Activated CD4-positive, alpha-beta T cell treated with anti-CD3 and anti-CD28 coated beads for 24 hours (primary cell): ENCODE data around the gene SCIN.
"Not testable (repeated sequence)": the region's sequence is repeated elsewhere in the genome, so short reads cannot be mapped to it uniquely, and the experiment has no call there.

Experiments
- DNase-seq, 2 donors: peaks; one replicate each; pipeline ENCODE4 v3.0.0-alpha.2; 2020; ENCODE audit warnings: low read depth in 2 of 2

The SCIN gene

DNA sequence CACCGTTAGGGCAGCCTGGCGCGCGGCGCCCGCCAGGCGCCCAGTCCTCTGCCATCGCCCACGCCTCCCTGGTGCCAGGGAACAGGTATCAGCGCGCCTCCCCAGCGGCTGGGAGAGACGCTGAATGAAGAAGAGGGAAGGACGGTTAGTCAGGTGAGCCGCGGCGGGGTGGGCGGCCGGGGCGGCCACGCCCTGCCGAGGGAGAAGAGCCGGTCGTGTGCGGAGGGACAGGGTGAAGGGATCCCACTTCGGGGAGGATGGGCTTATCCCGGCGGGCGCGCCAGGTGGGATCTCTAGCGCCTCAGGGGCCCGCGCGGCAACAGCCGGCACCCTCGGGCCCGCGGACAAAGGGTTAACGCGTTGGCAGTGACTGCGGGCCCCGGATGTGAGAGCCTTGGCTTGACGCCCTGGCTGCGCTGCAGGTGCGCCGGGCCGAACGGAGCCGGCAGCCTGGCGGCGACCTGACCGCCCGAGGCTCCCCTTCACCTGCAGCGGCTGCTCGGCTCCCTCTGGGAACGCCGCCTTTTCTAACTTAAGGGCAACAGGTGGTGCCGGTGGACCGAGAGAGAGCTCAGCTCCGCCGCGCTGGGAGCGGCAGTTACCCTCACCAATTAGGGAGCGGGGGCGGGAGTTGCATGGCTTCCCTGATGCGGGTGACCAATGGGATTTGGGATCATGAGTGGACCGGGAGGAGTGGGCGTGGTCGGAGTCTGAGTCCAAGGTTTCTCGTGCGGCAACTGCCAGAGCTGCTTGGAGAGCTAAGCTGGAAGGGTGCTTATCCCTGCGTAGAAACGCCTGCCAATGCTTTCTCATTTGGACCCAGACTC lies 116.6 kb downstream of the SCIN start, which contains the start of gene ARL4A:
Gene ARL4A (plus strand): TSS at position 743 of the 827 bp plus-strand sequence. CDS start 622 bp downstream, outside the sequence.
- DNase-seq, result peak; percentile 87 to 90

DNA sequence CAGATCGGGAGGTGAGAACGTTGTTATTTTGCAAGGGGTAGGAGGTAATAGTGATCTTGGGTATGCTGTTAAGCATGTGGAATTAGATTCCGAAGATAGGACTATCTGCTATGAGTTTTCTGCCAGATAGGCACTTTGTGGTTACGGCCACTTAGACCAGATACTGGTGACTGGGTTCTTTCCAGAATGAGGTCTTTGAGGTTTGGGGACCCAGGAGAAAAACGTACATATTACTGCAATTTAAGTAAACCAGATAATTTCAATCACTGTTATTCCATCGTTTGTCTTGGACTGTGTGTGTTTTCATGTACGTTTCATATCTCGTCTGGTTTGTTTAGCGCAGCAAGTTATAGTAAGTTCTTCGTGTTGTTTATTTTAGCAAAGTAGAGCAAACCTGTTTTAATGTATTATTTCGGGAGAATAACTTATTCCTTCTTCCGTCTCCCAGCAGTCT lies 117.2 kb downstream of the SCIN start:
- DNase-seq, result no peak

DNA sequence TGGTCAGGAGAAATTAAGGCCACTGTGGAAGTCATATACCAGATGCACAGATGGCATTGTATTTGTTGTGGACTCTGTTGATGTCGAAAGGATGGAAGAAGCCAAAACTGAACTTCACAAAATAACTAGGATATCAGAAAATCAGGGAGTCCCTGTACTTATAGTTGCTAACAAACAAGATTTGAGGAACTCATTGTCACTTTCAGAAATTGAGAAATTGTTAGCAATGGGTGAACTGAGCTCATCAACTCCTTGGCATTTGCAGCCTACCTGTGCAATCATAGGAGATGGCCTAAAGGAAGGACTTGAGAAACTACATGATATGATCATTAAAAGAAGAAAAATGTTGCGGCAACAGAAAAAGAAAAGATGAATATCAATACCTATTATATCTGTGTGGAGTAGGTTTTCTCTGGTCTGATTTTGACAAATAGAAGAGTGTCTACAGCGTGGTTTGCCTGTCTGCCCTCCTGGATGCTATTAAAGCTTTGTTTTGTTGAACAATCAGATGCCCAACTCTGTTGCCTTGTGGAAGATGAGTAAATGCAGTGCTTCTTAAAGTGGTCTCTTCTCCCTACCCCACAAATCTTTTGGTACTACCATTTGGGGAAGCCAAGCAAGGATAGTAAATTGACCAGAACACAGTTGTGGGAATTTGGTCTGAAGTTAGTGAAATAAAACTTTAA lies 118.1 kb downstream of the SCIN start:
- not testable (repeated sequence) for DNase-seq

DNA sequence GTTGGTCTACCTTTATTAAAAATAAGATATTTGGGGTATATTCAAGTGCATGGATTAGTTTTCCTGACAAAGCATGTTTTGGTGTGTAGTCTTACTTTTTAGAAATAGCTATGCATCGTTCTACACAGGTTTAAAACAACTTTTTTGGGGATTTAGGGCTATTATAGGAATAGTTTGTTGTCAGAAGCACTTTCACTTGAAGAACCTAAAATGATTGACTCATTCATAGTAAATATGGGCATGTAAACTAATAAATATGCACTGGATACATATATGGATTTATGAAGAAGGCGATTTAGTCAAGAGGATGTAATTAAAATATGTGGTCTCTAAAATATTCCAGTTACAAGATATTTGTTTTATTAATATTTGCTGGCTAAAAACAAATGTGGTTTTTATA lies 118.9 kb downstream of the SCIN start:
- no peak for DNase-seq

DNA sequence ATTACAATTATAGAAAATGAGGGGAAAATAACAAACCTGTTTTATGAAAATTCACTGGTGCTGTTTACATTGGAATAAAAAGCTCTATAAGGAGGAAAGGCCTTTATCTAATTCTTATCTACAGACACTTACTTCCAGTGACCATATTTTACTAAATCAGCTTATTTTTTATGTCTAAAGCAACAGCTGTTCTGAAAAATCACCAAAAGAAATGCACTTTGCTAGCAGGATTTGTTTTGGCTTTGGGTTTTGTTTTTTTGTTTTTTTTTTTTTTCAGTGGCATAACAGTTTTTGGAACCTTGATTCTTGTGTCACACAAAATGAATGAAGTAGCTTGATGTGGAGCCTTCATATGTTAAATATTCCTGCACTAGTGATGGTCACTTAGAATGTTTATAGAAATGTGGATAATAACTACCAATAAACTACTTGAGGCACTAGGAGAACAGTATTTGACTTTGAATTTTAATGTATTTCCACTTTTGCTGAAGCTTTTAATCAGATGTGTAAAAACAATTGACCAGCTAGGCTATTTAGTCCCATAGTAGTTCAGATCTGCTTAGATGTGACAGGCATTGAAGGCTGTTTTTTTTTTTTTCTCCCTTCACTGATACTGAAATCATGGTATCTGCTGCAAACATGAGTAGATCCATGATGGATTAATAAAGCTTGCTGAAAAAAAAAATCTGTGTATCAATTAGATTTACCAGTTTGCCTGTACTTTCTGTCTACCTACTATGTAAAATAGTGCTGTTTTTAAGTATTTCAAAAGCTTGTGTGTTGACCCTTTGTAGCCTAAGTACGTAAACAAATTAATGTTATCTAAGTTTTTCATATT lies 119.7 kb downstream of the SCIN start:
- DNase-seq, result no peak

DNA sequence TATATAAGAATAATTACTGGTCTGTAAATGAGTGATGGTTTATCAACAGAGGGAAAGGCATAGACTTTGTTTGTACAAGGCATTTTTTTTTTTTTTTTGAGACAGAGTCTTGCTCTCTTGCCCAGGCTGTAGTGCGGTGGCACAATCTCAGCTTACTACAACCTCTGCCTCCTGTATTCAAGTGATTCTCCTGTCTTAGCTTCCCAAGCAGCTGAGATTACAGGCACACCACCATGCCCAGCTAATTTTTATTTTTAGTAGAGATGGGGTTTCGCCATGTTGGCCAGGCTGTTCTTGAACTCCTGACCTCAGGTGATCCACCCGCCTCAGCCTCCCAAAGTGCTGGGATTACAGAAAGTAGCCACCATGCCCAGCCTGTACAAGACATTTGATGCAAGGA lies 120.9 kb downstream of the SCIN start:
- not testable (repeated sequence) for DNase-seq

DNA sequence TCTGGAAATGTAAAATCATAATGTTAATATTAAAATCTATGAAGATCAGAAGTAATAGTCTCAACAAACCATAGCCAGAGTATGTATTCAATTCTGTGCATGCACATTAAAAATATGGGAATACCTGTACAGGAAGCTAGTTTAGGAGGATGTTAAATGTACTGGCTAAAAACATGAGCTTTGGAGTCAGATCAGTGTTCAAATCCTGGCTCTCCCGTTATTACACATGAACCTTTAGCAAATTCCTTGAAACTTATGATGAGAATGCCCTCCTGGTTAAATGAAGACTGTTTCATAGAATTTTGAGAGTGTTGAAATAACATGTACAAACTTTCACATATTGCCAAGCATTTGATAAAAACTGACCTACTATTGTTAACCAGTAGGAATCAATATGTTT lies 121.5 kb downstream of the SCIN start:
- DNase-seq, result no peak

DNA sequence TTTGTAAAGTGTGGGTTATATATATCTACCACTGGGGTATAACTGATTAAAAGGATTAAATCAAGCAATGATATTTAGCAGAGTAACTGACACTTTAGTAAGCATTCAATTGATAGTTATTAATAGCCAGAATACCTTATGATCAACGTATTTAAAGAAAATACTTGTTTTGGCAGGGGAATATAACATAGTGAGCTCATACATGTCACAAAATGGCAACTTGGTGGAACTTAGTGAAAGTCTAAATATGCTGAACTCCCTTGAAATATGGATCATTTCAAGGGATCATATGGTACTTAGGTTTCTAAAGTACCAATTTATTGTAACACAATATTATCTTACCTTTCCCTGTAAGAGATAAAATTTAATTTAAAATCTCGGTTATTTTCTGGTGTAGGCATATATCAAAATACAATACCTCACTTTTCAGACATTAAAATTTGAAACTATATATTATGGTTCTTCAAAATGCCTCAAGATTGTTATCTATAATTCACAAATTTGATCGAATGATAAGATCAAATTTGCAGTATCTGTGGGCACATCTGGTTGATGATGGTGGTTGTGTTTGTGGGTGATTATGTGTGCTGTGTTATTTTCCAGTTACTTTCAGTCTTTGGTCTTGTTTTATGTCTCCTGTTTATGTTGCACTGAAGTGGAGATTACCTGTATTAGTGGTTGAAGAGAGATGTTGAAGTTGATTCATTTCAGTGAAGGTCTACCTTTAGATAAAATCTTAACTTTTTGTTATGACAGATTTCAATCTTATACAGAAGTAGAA lies 122.1 kb downstream of the SCIN start:
- DNase-seq, result no peak

DNA sequence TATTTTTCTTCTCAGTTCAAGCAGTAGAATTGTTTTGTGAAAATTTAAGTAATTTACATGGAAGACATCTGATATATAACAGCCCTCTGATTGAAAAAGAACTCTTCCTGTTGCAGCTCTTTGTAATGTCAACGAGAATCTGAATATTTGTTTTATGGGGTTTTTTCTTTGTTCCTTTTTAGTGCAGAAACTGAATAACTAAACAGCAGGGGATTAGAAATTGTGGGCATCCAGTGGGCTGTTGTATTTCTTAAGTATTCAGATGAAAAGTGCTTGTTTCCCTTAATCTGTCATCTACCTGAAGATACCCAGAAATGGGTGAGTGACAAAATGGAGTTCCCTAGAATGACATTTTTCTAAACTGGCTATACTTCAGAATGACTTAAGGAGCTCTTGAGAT lies 124.3 kb downstream of the SCIN start:
- no peak for DNase-seq

DNA sequence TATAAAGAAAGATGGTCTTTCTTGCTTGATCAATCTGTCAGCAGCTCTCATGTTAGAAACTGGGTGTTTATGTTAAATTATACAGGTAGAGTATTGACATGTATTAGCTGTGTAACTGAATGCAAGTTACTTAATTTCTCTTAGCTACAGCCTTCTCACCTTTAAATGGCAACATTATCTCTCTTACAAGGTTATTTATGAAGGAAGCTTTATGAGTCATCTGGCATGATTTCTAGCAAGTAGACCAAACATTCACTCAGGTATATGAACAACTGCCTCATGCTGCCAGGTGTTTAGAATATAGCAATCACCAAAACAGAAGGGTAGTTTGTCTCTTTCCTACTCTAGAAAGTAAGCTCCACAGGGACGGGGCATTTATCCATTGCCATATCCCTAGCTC lies 125.4 kb downstream of the SCIN start:
- DNase-seq, result no peak

DNA sequence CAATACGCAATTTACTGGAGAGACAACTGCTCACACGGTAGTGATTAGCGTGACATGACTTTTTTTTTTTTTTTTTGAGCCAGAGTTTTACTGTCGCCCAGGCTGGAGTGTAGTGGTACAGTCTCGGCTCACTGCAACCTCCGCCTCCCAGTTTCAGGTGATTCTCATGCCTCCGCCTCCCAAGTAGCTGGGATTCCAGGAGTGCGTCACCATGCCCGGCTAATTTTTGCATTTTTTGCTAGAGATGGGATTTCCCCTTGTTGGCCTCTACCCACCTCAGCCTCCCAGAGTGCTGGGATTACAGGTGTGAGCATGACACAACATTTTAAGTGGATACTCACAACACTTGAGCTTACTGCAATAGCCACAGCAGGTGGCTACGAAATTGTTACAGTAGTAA lies 128.8 kb downstream of the SCIN start:
- no peak for DNase-seq

DNA sequence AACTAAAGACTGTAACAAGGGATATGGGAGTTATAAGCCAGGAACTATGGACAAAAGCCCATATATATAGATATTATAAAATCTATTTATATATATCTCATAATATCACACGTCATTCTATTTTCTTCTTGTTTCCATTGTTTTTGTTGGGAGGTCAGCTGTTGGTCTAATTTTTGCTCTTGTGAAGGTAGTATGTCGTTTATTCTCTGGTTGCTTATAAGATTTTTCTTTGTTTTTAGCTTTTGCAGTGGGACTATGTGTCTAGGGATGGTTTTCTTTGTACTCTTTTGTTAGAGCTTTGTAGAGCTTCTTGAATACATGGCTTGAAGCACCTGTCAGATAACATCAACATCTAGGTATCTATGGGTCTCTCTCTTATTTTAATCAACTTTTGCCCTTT lies 130.9 kb downstream of the SCIN start:
- DNase-seq, result no peak

DNA sequence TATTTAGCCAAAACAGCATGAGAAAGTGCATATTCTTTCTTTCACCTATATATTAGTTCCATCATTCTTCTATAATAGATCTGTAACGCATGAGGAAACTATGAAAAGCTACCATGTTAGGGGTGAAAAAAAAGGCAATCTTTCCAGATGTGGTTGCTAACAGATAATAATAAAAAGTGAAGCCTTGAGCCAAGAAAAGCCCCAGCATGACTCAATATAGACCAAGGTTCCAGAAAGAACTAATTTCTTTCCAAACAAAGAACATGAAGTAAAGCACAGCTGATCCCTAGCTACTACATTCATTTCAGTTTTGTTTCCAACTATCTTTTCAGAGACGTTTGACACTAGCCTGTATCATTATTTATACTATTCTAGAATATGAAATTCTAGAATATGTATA lies 133.4 kb downstream of the SCIN start:
- DNase-seq, result no peak

DNA sequence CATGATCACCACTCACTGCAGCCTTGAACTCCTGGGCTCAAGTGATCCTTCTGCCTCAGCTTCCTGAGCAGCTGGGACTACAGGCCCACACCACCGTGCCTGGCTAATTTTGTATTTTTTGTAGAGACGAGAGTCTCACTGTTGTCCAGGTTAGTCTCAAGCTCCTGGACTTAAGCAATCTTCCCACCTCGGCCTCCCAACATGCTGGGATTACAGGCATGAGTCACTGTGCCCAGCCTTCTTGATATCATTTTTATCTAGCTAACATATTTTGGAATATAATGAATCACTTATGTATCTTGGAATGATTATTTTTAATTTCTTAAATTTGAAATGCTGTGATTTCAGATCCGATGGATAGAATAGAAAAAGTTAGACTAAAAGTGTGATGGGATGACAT lies 135.4 kb downstream of the SCIN start:
- DNase-seq, result no peak

DNA sequence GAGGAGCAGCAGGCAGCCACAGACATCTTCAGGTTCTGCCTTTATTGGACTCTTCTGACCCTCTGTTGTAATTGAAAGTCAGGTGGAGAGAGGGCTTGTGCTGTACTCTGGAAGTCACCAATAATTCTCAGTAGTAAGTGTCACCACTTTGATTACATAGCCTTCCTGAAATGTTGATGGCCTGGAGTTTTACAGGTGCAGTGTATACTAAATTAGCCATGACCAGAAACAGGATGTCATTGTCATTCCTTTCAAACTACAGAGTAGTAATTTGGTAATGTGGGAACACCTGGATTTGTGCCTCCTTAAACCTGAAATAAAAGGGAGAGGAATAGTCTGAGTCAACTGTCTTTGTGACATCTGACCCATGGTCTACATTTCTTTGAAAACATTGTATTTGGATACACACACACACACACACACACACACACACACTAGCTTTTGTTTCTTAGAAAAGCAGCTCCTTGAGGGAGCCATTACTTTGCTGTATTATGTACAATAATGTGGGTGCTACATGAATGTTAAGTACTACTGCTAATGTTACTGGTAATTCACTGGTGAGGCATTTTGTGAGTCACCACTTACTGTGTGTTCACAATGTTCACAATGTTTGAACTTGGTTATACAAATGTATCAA lies 136.5 kb downstream of the SCIN start:
- no peak for DNase-seq

DNA sequence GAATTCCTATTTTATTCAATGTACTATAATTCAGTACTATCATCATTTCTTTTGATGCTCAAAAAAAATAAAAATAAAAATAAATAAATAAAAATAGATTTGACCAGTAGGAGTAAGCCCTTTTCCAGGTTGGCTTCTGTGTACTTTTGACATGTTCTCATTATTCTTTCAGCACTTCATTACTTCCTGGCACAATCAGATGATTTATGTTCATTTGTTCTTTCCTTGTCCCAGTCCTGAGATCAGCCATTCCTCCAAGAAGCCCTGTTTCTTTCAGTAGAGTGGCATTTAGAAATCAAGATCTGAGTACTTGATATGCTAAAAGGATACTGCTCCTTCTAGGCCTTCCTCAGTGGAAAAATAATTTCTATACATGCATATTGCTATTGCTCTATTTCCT lies 137.8 kb downstream of the SCIN start:
- no peak for DNase-seq
